K562 (cell line): Measurements from ENCODE around the gene ZSCAN25. TPM values are rescaled to one million over a fixed set of nuclear protein-coding genes. Genes with fewer than 3 reads are reported as not detected.

Source experiments
- ATAC-seq: fragments of 200-7000 bp; cut with Tn5 transposase; 3 replicates; pipeline ENCODE4 v1.9.1; 2020; ENCODE audit warnings: moderate library complexity
- BruUV-seq: library from RNA; stranded (reverse); fragments of 400-500 nt; replicated peaks from 2 replicates; lab custom pipeline; 2021; lab: Mats Ljungman, UMichigan
- CTCF ChIA-PET: fragments of 300-600 bp; formaldehyde crosslinking; extraction: SDS; loops from one replicate; lab custom pipeline; 2021; ENCODE audit warnings: low intra/inter-chr PET ratio; lab: Yijun Ruan, JAX
- POLR2A ChIA-PET: fragments of 300-600, 350-650 bp; sonication (Branson Sonifier 250); formaldehyde crosslinking; extraction: SDS; loops from one replicate; lab custom pipeline; 2021; ENCODE audit warnings: antibody characterized with exemption, inconsistent platforms; lab: Yijun Ruan, JAX
- DNase-seq, 4 experiments: peaks; one replicate each; pipeline versions ENCODE4 v3.0.0 to v3.0.0-alpha.2; 2011 to 2018; ENCODE audit warnings: low spot score in 3 of 4, mixed read lengths in 3 of 4; ENCODE audit errors: extremely low read depth in 1 of 4
- FAIRE-seq: peaks from 2 replicates; lab custom pipeline; 2011; peaks lifted over from hg19 to GRCh38; lab: Jason Lieb, UNC
- H2AFZ ChIP-seq: 2 replicates; pipeline ENCODE4 v1.6.0; 2011; ENCODE audit warnings: low read depth, low read length, control low read depth, inconsistent platforms
- H3K27ac ChIP-seq: fragments of 200-600 bp; 3 replicates; pipeline ENCODE4 v1.8.0; 2011; ENCODE audit warnings: low read depth, mild to moderate bottlenecking, control low read depth, inconsistent platforms, low read length, moderate library complexity, mixed read lengths; ENCODE audit errors: extremely low read depth
- H3K27me3 ChIP-seq, 2 experiments: fragments of 300-600 bp in 1 of 2; 2 replicates in 1 of 2; 3 replicates in 1 of 2; pipeline versions ENCODE4 v1.6.0 to v1.8.0; 2011; ENCODE audit warnings: inconsistent platforms in 2 of 2, low read length in 2 of 2, mild to moderate bottlenecking in 1 of 2, mixed read lengths in 1 of 2, moderate library complexity in 1 of 2; ENCODE audit not compliant: control insufficient read depth in 2 of 2, insufficient read depth in 2 of 2
- H3K36me3 ChIP-seq: fragments of 300-600 bp; 3 replicates; pipeline ENCODE4 v1.8.0; 2011; ENCODE audit warnings: mild to moderate bottlenecking, low read length, inconsistent platforms; ENCODE audit not compliant: control insufficient read depth, insufficient read depth
- H3K4me1 ChIP-seq, 2 experiments: fragments of 200-600 bp in 1 of 2; replicated peaks in 1 of 2; 2 replicates in 1 of 2; 3 replicates in 1 of 2; pipeline versions ENCODE4 v1.5.1 to v1.8.0; 2011; ENCODE audit warnings: inconsistent platforms in 2 of 2, low read length in 2 of 2, mild to moderate bottlenecking in 1 of 2, mixed read lengths in 1 of 2, moderate library complexity in 1 of 2; ENCODE audit not compliant: control insufficient read depth in 2 of 2, insufficient read depth in 2 of 2
- H3K4me2 ChIP-seq: 2 replicates; pipeline ENCODE4 v1.6.1; 2011; ENCODE audit warnings: low read length, control low read depth, inconsistent platforms, mixed read lengths; ENCODE audit not compliant: insufficient read depth
- H3K4me3 ChIP-seq: fragments of 200-600 bp; sonication (generic), shearing (Covaris generic); 2 replicates; pipeline ENCODE4 v1.5.1; 2016; ENCODE audit warnings: control low read depth, inconsistent platforms
- H3K79me2 ChIP-seq: fragments of 200-600 bp; 3 replicates; pipeline ENCODE4 v1.8.0; 2011; ENCODE audit warnings: low read length, inconsistent platforms; ENCODE audit not compliant: control insufficient read depth, insufficient read depth
- H3K9ac ChIP-seq, 2 experiments: 2 replicates each; pipeline versions ENCODE4 v1.6.0 to v1.6.1; 2011; ENCODE audit warnings: low read depth in 2 of 2, low read length in 2 of 2, control low read depth in 1 of 2, inconsistent platforms in 1 of 2, mild to moderate bottlenecking in 1 of 2, mixed read lengths in 1 of 2; ENCODE audit not compliant: insufficient read depth in 1 of 2
- H3K9me1 ChIP-seq: one replicate; pipeline ENCODE4 v1.6.0; 2011; ENCODE audit warnings: inconsistent platforms, mild to moderate bottlenecking, low read length, moderate library complexity; ENCODE audit not compliant: control insufficient read depth, insufficient read depth
- H3K9me3 ChIP-seq: replicated peaks from 2 replicates; pipeline ENCODE4 v1.5.1; 2011; ENCODE audit warnings: low read depth, low read length, inconsistent platforms; ENCODE audit not compliant: control insufficient read depth, insufficient read depth
- H4K20me1 ChIP-seq: replicated peaks from 2 replicates; pipeline ENCODE4 v1.6.1; 2011; ENCODE audit warnings: low read length, inconsistent platforms, mixed read lengths; ENCODE audit not compliant: control insufficient read depth, insufficient read depth
- ATF3 ChIP-seq, 2 experiments: fragments of 450-650 bp in 1 of 2; sonication (generic) in 1 of 2; formaldehyde crosslinking in 1 of 2; IDR thresholded peaks in 1 of 2; conservative IDR thresholded peaks in 1 of 2; 2 replicates each; pipeline versions ENCODE4 v1.6.1 to v1.8.1; 2016 to 2023; ENCODE audit warnings: mild to moderate bottlenecking in 2 of 2, moderate library complexity in 2 of 2, inconsistent platforms in 1 of 2, missing genetic modification reagents in 1 of 2
- CHD1 ChIP-seq: fragments of 200-600 bp; sonication (generic); IDR thresholded peaks from one replicate; pipeline ENCODE4 v1.6.1; 2012; ENCODE audit warnings: mild to moderate bottlenecking, moderate library complexity, low read length, inconsistent platforms
- GABPB1 ChIP-seq: sonication (generic); formaldehyde crosslinking; IDR thresholded peaks from 2 replicates; pipeline ENCODE4 v1.8.0; 2022; ENCODE audit warnings: mild to moderate bottlenecking, missing genetic modification reagents
- HOMEZ ChIP-seq: fragments of 250-450 bp; sonication (Bioruptor Pico); IDR thresholded peaks from 2 replicates; pipeline ENCODE4 v1.4.0; 2020; ENCODE audit warnings: mild to moderate bottlenecking, moderate library complexity
- MNT ChIP-seq, 2 experiments: fragments of 450-650 bp; conservative IDR thresholded peaks; 2 replicates each; pipeline ENCODE4 v1.6.1; 2017; ENCODE audit warnings: mild to moderate bottlenecking in 2 of 2, moderate library complexity in 2 of 2
- POLR2AphosphoS5 ChIP-seq: IDR thresholded peaks from 2 replicates; pipeline ENCODE4 v1.6.1; 2011; ENCODE audit warnings: mild to moderate bottlenecking, low read depth, low read length, moderate library complexity; ENCODE audit not compliant: control insufficient read depth, insufficient read depth
- POLR2G ChIP-seq: fragments of 200-400 bp; formaldehyde crosslinking; IDR thresholded peaks from 2 replicates; pipeline ENCODE4 v1.6.1; 2017; ENCODE audit warnings: low read depth, mild to moderate bottlenecking, antibody characterized with exemption, low read length, moderate library complexity
- POLR2H ChIP-seq: IDR thresholded peaks from 2 replicates; pipeline ENCODE4 v1.6.1; 2016; ENCODE audit warnings: missing genetic modification characterization, low read depth, mild to moderate bottlenecking, control low read depth, missing compliant biosample characterization, moderate library complexity
- RBFOX2 ChIP-seq: fragments of 200-400 bp; formaldehyde crosslinking; IDR thresholded peaks from 2 replicates; pipeline ENCODE4 v1.6.1; 2017; ENCODE audit warnings: low read depth, mild to moderate bottlenecking, low read length, moderate library complexity
- STAT6 ChIP-seq: sonication (generic); formaldehyde crosslinking; IDR thresholded peaks from 2 replicates; pipeline ENCODE4 v1.8.1; 2023; ENCODE audit warnings: mild to moderate bottlenecking, missing genetic modification reagents
- ZNF436 ChIP-seq: fragments of 250-450, 450-650 bp; sonication (Bioruptor Pico); formaldehyde crosslinking; IDR thresholded peaks from 2 replicates; pipeline ENCODE4 v1.7.0; 2020; ENCODE audit warnings: mild to moderate bottlenecking
- WGBS: fragments of 100-300 bp; shearing (Covaris generic); methylation state at CpG from one replicate; pipeline ENCODE4 v1.1.6; 2016; ENCODE audit warnings: low coverage, mixed read lengths; ENCODE audit not compliant: insufficient coverage; ENCODE audit errors: missing lambda C conversion rate; 5-methylcytosine and 5-hydroxymethylcytosine counted together
- in situ Hi-C: fragments of 300-500 bp; cut with MboI; formaldehyde crosslinking; loops from 4 replicates; pipeline ENCODE4 v1.15.0; 2018; ENCODE audit warnings: inconsistent platforms, mixed read lengths
- intact Hi-C: fragments of 100-400 bp; cut with micrococcal nuclease; formaldehyde crosslinking; loops from 2 replicates; pipeline ENCODE4 v1.14.2; 2022
- polyA plus RNA-seq, 8 experiments: library from polyadenylated mRNA; depleted of rRNA in 4 of 8; stranded (reverse) in 5 of 8; unstranded in 3 of 8; fragments of >200 nt; fragmentation: Nextera tagmentation in 2 of 8; fragmentation: Illumina TruSeq in 1 of 8; extraction: Ambion mirVana in 2 of 8; extraction: Trizol in 1 of 8; gene quantifications; 2 replicates each; pipeline versions ENCODE4 v1.2.1 to v1.2.3, GENCODE V29; 2011 to 2014; ENCODE audit warnings: inconsistent platforms in 1 of 8, missing spikeins in 1 of 8
- total RNA-seq, 7 experiments: library from RNA; depleted of rRNA in 6 of 7; stranded (reverse); fragments of >200 nt in 6 of 7; fragmentation: Illumina TruSeq in 2 of 7; extraction: Trizol in 2 of 7; gene quantifications; 2 replicates each; pipeline versions ENCODE4 v1.2.1 to v1.2.3, GENCODE V29; 2011 to 2021; ENCODE audit warnings: low replicate concordance in 1 of 7

The ZSCAN25 gene
- total and polyA plus RNA-seq, 9 of the 15 experiments (the other 6 are each of a cell fraction or from before 2014, with no cell fraction given): 0.94 to 18.4 (median 12.8) TPM

- CTCF ChIA-PET: no interaction called here
- peak overlapping the region in 1 of 2 experiments; percentile 12; a peak in 1 of 4 replicates for H3K9ac ChIP-seq
Measured at GRCh38 chr7:99629643-99630042, 12.9 kb downstream of the ZSCAN25 start.

More at GRCh38 chr7:99629643-99630042, 12.9 kb downstream of the ZSCAN25 start:
- no peaks in the 10 kb centered on the region for H3K9me1 ChIP-seq
- no peak overlapping the region for H3K4me2 ChIP-seq
- H3K27ac ChIP-seq: no peak overlapping the region
- no peaks in the 10 kb centered on the region for H3K79me2 ChIP-seq
- no peak overlapping the region for H2AFZ ChIP-seq
- intact Hi-C loops (loop anchor here (5.0 kb wide), 2 partner anchors 248 to 288 kb away; partner anchors contain the start of genes OR2AE1 and TRIM4), in situ Hi-C loops (no loop called here)
- TF ChIP-seq ZNF436 (no peak), CHD1 (no peak), HOMEZ (CRISPR knock-in tag) (no peak), POLR2H (tag) (no peak), GABPB1 (no peak), STAT6 (CRISPR knock-in tag) (no peak), POLR2G (peak; percentile 28; the same call in 1 of the 2 replicates), POLR2AphosphoS5 (no peak), MNT (conservative IDR thresholded peaks at IDR 0.05) (no peak), RBFOX2 (peak; percentile 38; the same call in 1 of the 2 replicates), ATF3 (IDR thresholded peaks at IDR 0.05) (no peak), ATF3 (CRISPR knock-in tag; conservative IDR thresholded peaks at IDR 0.05) (no peak)
- H3K27me3 ChIP-seq: no peaks in the 10 kb centered on the region
- POLR2A ChIA-PET: interaction anchor here (0.6 to 4.3 kb wide), 4 partner anchors 12 to 299 kb away, joined by 3 to 29 read pairs (median 3); partner anchors contain the start of gene ZSCAN25
- H4K20me1 ChIP-seq: peaks cover 6% of the 10 kb centered on the region; the same call in 1 of the 2 replicates
- ATAC-seq (no peak), DNase-seq (no peak), FAIRE-seq (no peak)
- peaks cover 83% of the 10 kb centered on the region for H3K36me3 ChIP-seq
- no peaks in the 10 kb centered on the region for H3K9me3 ChIP-seq
- no TSS peak for BruUV-seq
- H3K4me1 ChIP-seq: peaks cover 0 to 5% of the 10 kb centered on the region in 2 experiments; a peak in 4 of 5 replicates
- H3K4me3 ChIP-seq: no peak overlapping the region
- WGBS: 97% methylated on average over 19 of the region's 20 CpGs
